ENCODE data around the gene RRP9. TPM values are rescaled to one million over a fixed set of nuclear protein-coding genes. Genes with fewer than 3 reads are reported as not detected.

Gene RRP9
- total and polyA plus RNA-seq, 4 donors, result 6.5 to 11.0 (median 7.8) TPM

- H3K9ac ChIP-seq (ENCODE audit: low read depth in 1 of 2, low read length in 2 of 2), result no peak overlapping the region
- H3K9me3 ChIP-seq (ENCODE audit: control insufficient read depth in 4 of 4, low read length in 3 of 4), result no peaks in the 10 kb centered on the region
- TF ChIP-seq ATF3 (IDR thresholded peaks at IDR 0.05), result no peak
- TF ChIP-seq YY1 (IDR thresholded peaks at IDR 0.05), result no peak
- TF ChIP-seq HNF4G (IDR thresholded peaks at IDR 0.05), result no peak
- no peak for TF ChIP-seq EGR1 (IDR thresholded peaks at IDR 0.05; ENCODE audit: low read depth in 2 of 2)
- TF ChIP-seq FOXA1 (IDR thresholded peaks at IDR 0.05), result no peak
- no peak overlapping the region for H3K4me3 ChIP-seq (ENCODE audit: low read depth in 1 of 3, low read length in 3 of 3)
- peaks cover 0 to 30% (median 18%) of the 10 kb centered on the region in 4 donors for H3K36me3 ChIP-seq (ENCODE audit: control insufficient read depth in 4 of 4, insufficient read depth in 3 of 4, low read depth in 1 of 4, low read length in 3 of 4)
- H3K27ac ChIP-seq (ENCODE audit: low read depth in 1 of 2, low read length in 2 of 2), result no peak overlapping the region
- no peak for DNase-seq (ENCODE audit: low spot score)
- H3K27me3 ChIP-seq (ENCODE audit: control insufficient read depth in 4 of 4, insufficient read depth in 4 of 4, low read length in 3 of 4), result no peaks in the 10 kb centered on the region
- WGBS, result 89% methylated on average over 4 of the region's 4 CpGs
- peaks cover 5 to 15% (median 9%) of the 10 kb centered on the region in 4 donors for H3K4me1 ChIP-seq (ENCODE audit: control insufficient read depth in 4 of 4, insufficient read depth in 4 of 4, low read length in 3 of 4)
Measured at GRCh38 chr3:51946796-51947195, 5.1 kb upstream of the RRP9 start.

GRCh38 chr3:51945926-51946705 is 4.4 kb upstream of the RRP9 start:
- no peak for DNase-seq (ENCODE audit: low spot score)
- no peaks in the 10 kb centered on the region for H3K9me3 ChIP-seq (ENCODE audit: control insufficient read depth in 4 of 4, low read length in 3 of 4)
- H3K36me3 ChIP-seq (ENCODE audit: control insufficient read depth in 4 of 4, insufficient read depth in 3 of 4, low read depth in 1 of 4, low read length in 3 of 4), result peaks cover 0 to 30% (median 18%) of the 10 kb centered on the region in 4 donors
- H3K9ac ChIP-seq (ENCODE audit: low read depth in 1 of 2, low read length in 2 of 2), result no peak overlapping the region
- peaks cover 5 to 21% (median 13%) of the 10 kb centered on the region in 4 donors for H3K4me1 ChIP-seq (ENCODE audit: control insufficient read depth in 4 of 4, insufficient read depth in 4 of 4, low read length in 3 of 4)
- no peak overlapping the region for H3K27ac ChIP-seq (ENCODE audit: low read depth in 1 of 2, low read length in 2 of 2)
- no peaks in the 10 kb centered on the region for H3K27me3 ChIP-seq (ENCODE audit: control insufficient read depth in 4 of 4, insufficient read depth in 4 of 4, low read length in 3 of 4)
- H3K4me3 ChIP-seq (ENCODE audit: low read depth in 1 of 3, low read length in 3 of 3), result no peak overlapping the region
- WGBS, result 97% methylated on average over 14 of the region's 14 CpGs
- TF ChIP-seq GABPA (IDR thresholded peaks at IDR 0.05 in 1 of 2, conservative IDR thresholded peaks at IDR 0.05 in 1 of 2) (no peak), SP1 (IDR thresholded peaks at IDR 0.05) (no peak), EGR1 (IDR thresholded peaks at IDR 0.05; ENCODE audit: low read depth in 2 of 2) (no peak), ATF3 (IDR thresholded peaks at IDR 0.05) (no peak), TAF1 (conservative IDR thresholded peaks at IDR 0.05) (no peak), FOXA1 (IDR thresholded peaks at IDR 0.05) (no peak), NR2F2 (IDR thresholded peaks at IDR 0.05) (no peak), HNF4G (IDR thresholded peaks at IDR 0.05) (no peak), FOXA2 (IDR thresholded peaks at IDR 0.05) (no peak), CTCF (IDR thresholded peaks at IDR 0.05; ENCODE audit: low read depth, low read length, missing input control) (no peak), RXRA (IDR thresholded peaks at IDR 0.05) (no peak), RAD21 (IDR thresholded peaks at IDR 0.05) (no peak), HNF4A (conservative IDR thresholded peaks at IDR 0.05) (no peak), MAX (IDR thresholded peaks at IDR 0.05) (no peak), ZBTB33 (IDR thresholded peaks at IDR 0.05) (no peak), JUND (IDR thresholded peaks at IDR 0.05) (no peak), YY1 (IDR thresholded peaks at IDR 0.05) (no peak), REST (IDR thresholded peaks at IDR 0.05) (no peak)
